ENCODE measurements around the gene ST7. TPM values are rescaled to one million over a fixed set of nuclear protein-coding genes. Genes with fewer than 3 reads are reported as not detected.

Gene ST7
- total RNA-seq, 1 experiment from 2014 or later, result 12.4 TPM

DNA sequence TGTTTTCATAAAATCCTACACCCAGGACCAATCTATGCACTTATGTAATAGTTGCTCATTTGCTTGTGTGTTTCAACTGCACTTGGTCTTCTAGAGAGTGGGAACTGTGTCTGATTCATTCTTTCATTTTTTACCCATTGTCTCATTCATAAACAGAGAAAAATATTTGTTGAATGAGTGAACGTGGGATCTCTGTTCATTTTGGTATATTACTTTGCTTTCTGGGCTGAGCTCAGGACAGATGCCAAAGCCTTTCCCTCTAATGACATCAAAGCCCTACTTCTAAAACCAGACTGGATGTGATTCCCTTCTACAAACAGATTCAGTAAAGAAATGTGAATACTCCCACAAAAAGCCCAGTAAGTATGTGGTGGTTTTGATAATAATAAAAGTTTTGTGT lies 145.2 kb downstream of the ST7 start (continued):
- TF ChIP-seq, protein P1, sequence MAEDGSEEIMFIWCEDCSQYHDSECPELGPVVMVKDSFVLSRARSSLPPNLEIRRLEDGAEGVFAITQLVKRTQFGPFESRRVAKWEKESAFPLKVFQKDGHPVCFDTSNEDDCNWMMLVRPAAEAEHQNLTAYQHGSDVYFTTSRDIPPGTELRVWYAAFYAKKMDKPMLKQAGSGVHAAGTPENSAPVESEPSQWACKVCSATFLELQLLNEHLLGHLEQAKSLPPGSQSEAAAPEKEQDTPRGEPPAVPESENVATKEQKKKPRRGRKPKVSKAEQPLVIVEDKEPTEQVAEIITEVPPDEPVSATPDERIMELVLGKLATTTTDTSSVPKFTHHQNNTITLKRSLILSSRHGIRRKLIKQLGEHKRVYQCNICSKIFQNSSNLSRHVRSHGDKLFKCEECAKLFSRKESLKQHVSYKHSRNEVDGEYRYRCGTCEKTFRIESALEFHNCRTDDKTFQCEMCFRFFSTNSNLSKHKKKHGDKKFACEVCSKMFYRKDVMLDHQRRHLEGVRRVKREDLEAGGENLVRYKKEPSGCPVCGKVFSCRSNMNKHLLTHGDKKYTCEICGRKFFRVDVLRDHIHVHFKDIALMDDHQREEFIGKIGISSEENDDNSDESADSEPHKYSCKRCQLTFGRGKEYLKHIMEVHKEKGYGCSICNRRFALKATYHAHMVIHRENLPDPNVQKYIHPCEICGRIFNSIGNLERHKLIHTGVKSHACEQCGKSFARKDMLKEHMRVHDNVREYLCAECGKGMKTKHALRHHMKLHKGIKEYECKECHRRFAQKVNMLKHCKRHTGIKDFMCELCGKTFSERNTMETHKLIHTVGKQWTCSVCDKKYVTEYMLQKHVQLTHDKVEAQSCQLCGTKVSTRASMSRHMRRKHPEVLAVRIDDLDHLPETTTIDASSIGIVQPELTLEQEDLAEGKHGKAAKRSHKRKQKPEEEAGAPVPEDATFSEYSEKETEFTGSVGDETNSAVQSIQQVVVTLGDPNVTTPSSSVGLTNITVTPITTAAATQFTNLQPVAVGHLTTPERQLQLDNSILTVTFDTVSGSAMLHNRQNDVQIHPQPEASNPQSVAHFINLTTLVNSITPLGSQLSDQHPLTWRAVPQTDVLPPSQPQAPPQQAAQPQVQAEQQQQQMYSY (CRISPR knock-in tag; IDR thresholded peaks at IDR 0.05), result no peak
- TF ChIP-seq NR2C2 (CRISPR knock-in tag; IDR thresholded peaks at IDR 0.05), result no peak
- TF ChIP-seq ARID4B (CRISPR knock-in tag; IDR thresholded peaks at IDR 0.05; ENCODE audit: borderline replicate concordance), result no peak
- TF ChIP-seq EMX1 (CRISPR knock-in tag; IDR thresholded peaks at IDR 0.05), result no peak
- TF ChIP-seq FOXJ3 (CRISPR knock-in tag; IDR thresholded peaks at IDR 0.05; ENCODE audit: borderline replicate concordance), result no peak
- TF ChIP-seq KAT7 (CRISPR knock-in tag; IDR thresholded peaks at IDR 0.05; ENCODE audit: borderline replicate concordance), result no peak
- TF ChIP-seq ZNF263 (CRISPR knock-in tag; IDR thresholded peaks at IDR 0.05; ENCODE audit: low read depth), result no peak
- TF ChIP-seq ZNF138 (CRISPR knock-in tag; conservative IDR thresholded peaks at IDR 0.05), result no peak

- H3K27ac Mint-ChIP-seq, result no peak overlapping the region
- H3K27me3 Mint-ChIP-seq (ENCODE audit: low read depth), result no peaks in the 10 kb centered on the region
- ChIA-PET POLR2A (no interaction called here), CTCF (no interaction called here)
- ATAC-seq, result no peak
- H3K36me3 Mint-ChIP-seq, result 0 out of 2 replicates have a peak, but pooled peaks cover 2% of the 10 kb centered on the region
- peaks cover 5% of the 10 kb centered on the region; the same call in 1 of the 2 replicates for H3K4me1 Mint-ChIP-seq
- DNase-seq (ENCODE audit: low spot score), result no peak
- no peak for TF ChIP-seq NFATC4 (CRISPR knock-in tag; IDR thresholded peaks at IDR 0.05)
- TF ChIP-seq TP53 (CRISPR knock-in tag; IDR thresholded peaks at IDR 0.05), result no peak
- no peak overlapping the region for H3K4me3 Mint-ChIP-seq
- H3K9me3 Mint-ChIP-seq, result no peaks in the 10 kb centered on the region
Observed at GRCh38 chr7:117101026-117101425, 147.7 kb downstream of the ST7 start.

GRCh38 chr7:117110480-117111315 lies 157.4 kb downstream of the ST7 start:
- H3K27me3 Mint-ChIP-seq (ENCODE audit: low read depth), result no peaks in the 10 kb centered on the region
- H3K4me1 Mint-ChIP-seq, result peaks cover 26% of the 10 kb centered on the region
- peaks cover 13% of the 10 kb centered on the region for H3K36me3 Mint-ChIP-seq
- ChIA-PET POLR2A (no interaction called here), CTCF (interaction anchor here (1.6 kb wide), 1 partner anchor 122 kb away, joined by 5 read pairs; no protein-coding TSS in a partner anchor)
- 0 out of 2 replicates have a peak overlapping the region, but pooled peaks have one; percentile 39 for H3K27ac Mint-ChIP-seq
- DNase-seq (ENCODE audit: low spot score), result no peak
- peak; percentile 68 for ATAC-seq
- peaks cover 16% of the 10 kb centered on the region for H3K9me3 Mint-ChIP-seq
- no peak overlapping the region for H3K4me3 Mint-ChIP-seq
- TF ChIP-seq OVOL2 (CRISPR knock-in tag; IDR thresholded peaks at IDR 0.05; ENCODE audit: borderline replicate concordance) (no peak), PRRX2 (CRISPR knock-in tag; IDR thresholded peaks at IDR 0.05) (no peak), GTF2I (CRISPR knock-in tag; conservative IDR thresholded peaks at IDR 0.05) (no peak), AFF4 (CRISPR knock-in tag; IDR thresholded peaks at IDR 0.05; ENCODE audit: borderline replicate concordance) (no peak)
- TF ChIP-seq, protein P2, sequence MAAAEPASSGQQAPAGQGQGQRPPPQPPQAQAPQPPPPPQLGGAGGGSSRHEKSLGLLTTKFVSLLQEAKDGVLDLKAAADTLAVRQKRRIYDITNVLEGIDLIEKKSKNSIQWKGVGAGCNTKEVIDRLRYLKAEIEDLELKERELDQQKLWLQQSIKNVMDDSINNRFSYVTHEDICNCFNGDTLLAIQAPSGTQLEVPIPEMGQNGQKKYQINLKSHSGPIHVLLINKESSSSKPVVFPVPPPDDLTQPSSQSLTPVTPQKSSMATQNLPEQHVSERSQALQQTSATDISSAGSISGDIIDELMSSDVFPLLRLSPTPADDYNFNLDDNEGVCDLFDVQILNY (CRISPR knock-in tag; IDR thresholded peaks at IDR 0.05), result no peak
- TF ChIP-seq, protein P3, sequence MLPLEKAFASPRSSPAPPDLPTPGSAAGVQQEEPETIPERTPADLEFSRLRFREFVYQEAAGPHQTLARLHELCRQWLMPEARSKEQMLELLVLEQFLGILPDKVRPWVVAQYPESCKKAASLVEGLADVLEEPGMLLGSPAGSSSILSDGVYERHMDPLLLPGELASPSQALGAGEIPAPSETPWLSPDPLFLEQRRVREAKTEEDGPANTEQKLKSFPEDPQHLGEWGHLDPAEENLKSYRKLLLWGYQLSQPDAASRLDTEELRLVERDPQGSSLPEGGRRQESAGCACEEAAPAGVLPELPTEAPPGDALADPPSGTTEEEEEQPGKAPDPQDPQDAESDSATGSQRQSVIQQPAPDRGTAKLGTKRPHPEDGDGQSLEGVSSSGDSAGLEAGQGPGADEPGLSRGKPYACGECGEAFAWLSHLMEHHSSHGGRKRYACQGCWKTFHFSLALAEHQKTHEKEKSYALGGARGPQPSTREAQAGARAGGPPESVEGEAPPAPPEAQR (CRISPR knock-in tag; IDR thresholded peaks at IDR 0.05), result no peak

All from WTC11 (cell line).